CD14-positive monocyte (primary cell): ENCODE results near the gene FRS2. TPM values are rescaled to one million over a fixed set of nuclear protein-coding genes. Genes with fewer than 3 reads are reported as not detected.

Experiments used
- DNase-seq, 3 donors: peaks; one replicate each; pipeline ENCODE4 v3.0.0-alpha.2; 2011 to 2022
- H2AFZ ChIP-seq: 2 replicates; pipeline ENCODE4 v1.6.0; 2012; ENCODE audit warnings: mild to moderate bottlenecking, low read depth, low read length, inconsistent platforms; ENCODE audit not compliant: insufficient read depth, poor library complexity, severe bottlenecking
- H3K27ac ChIP-seq, 2 donors: 1 replicate in 1 of 2; 2 replicates in 1 of 2; pipeline ENCODE4 v1.5.1; 2012 to 2013; ENCODE audit warnings: low read length in 2 of 2, control low read depth in 1 of 2, inconsistent platforms in 1 of 2, low read depth in 1 of 2, mild to moderate bottlenecking in 1 of 2
- H3K27me3 ChIP-seq, 2 donors: one replicate each; pipeline versions ENCODE4 v1.6.0 to v1.6.1; 2011 to 2013; ENCODE audit warnings: low read length in 2 of 2; ENCODE audit not compliant: control insufficient read depth in 2 of 2, insufficient read depth in 2 of 2
- H3K36me3 ChIP-seq, 2 donors: replicated peaks in 1 of 2; 1 replicate in 1 of 2; 2 replicates in 1 of 2; pipeline versions ENCODE4 v1.5.1 to v1.6.1; 2012 to 2013; ENCODE audit warnings: low read length in 2 of 2, control low read depth in 1 of 2, inconsistent platforms in 1 of 2, mild to moderate bottlenecking in 1 of 2; ENCODE audit not compliant: insufficient read depth in 2 of 2, control insufficient read depth in 1 of 2
- H3K4me1 ChIP-seq, 2 donors: 1 replicate in 1 of 2; 2 replicates in 1 of 2; pipeline versions ENCODE4 v1.5.1 to v1.6.1; 2012 to 2013; ENCODE audit warnings: low read length in 2 of 2, control low read depth in 1 of 2, inconsistent platforms in 1 of 2, mild to moderate bottlenecking in 1 of 2, moderate library complexity in 1 of 2; ENCODE audit not compliant: insufficient read depth in 2 of 2, control insufficient read depth in 1 of 2
- H3K4me2 ChIP-seq: replicated peaks from 2 replicates; pipeline ENCODE3; 2012; ENCODE audit warnings: low read length, moderate library complexity, mild to moderate bottlenecking; ENCODE audit not compliant: poor library complexity, severe bottlenecking; ENCODE audit errors: extremely low read depth
- H3K4me3 ChIP-seq, 3 experiments: fragments of 200-600 bp in 1 of 3; sonication (generic) in 1 of 3; replicated peaks in 1 of 3; 1 replicate in 2 of 3; 2 replicates in 1 of 3; pipeline ENCODE4 v1.5.1; 2011 to 2013; ENCODE audit warnings: low read length in 3 of 3, mild to moderate bottlenecking in 3 of 3, control low read depth in 2 of 3, low read depth in 2 of 3, inconsistent platforms in 1 of 3, moderate library complexity in 1 of 3
- H3K79me2 ChIP-seq: 2 replicates; pipeline ENCODE4 v1.6.0; 2012; ENCODE audit warnings: mild to moderate bottlenecking, control low read depth, inconsistent platforms, low read length, moderate library complexity; ENCODE audit not compliant: insufficient read depth
- H3K9ac ChIP-seq: 2 replicates; pipeline ENCODE4 v1.6.0; 2017; ENCODE audit warnings: low read length, mild to moderate bottlenecking; ENCODE audit not compliant: insufficient read depth, poor library complexity, severe bottlenecking
- H3K9me3 ChIP-seq, 2 donors: replicated peaks in 1 of 2; 1 replicate in 1 of 2; 2 replicates in 1 of 2; pipeline versions ENCODE4 v1.5.1 to v1.6.1; 2012 to 2013; ENCODE audit warnings: low read length in 2 of 2, control low read depth in 1 of 2; ENCODE audit not compliant: control insufficient read depth in 1 of 2, insufficient read depth in 1 of 2
- H4K20me1 ChIP-seq: 2 replicates; pipeline ENCODE4 v1.6.0; 2012; ENCODE audit warnings: mild to moderate bottlenecking, low read length, control low read depth, moderate library complexity; ENCODE audit not compliant: insufficient read depth
- H3K27ac Mint-ChIP-seq, 7 donors: one replicate each; pipeline ENCODE4 v1.8.0; 2020; ENCODE audit warnings: mild to moderate bottlenecking in 7 of 7, mixed read lengths in 7 of 7, moderate library complexity in 6 of 7, inconsistent platforms in 2 of 7
- H3K27me3 Mint-ChIP-seq, 3 donors: one replicate each; pipeline ENCODE4 v1.8.0; 2021 to 2022; ENCODE audit warnings: low read depth in 3 of 3, mild to moderate bottlenecking in 3 of 3, mixed read lengths in 3 of 3, moderate library complexity in 3 of 3, inconsistent platforms in 1 of 3
- H3K36me3 Mint-ChIP-seq, 2 donors: one replicate each; pipeline ENCODE4 v1.8.0; 2020; ENCODE audit warnings: mixed read lengths in 2 of 2, inconsistent platforms in 1 of 2, mild to moderate bottlenecking in 1 of 2
- H3K4me1 Mint-ChIP-seq: one replicate; pipeline ENCODE4 v1.8.0; 2020; ENCODE audit warnings: mild to moderate bottlenecking, mixed read lengths
- H3K4me3 Mint-ChIP-seq, 2 donors: one replicate each; pipeline ENCODE4 v1.8.0; 2020; ENCODE audit warnings: mild to moderate bottlenecking in 2 of 2, mixed read lengths in 2 of 2, moderate library complexity in 1 of 2
- H3K9me3 Mint-ChIP-seq, 7 donors: one replicate each; pipeline ENCODE4 v1.8.0; 2020 to 2022; ENCODE audit warnings: mixed read lengths in 7 of 7, mild to moderate bottlenecking in 6 of 7, moderate library complexity in 6 of 7, inconsistent platforms in 2 of 7
- WGBS: methylation state at CpG from one replicate; pipeline ENCODE4 v1.1.5; 2013; ENCODE audit warnings: missing lambda C conversion rate; ENCODE audit not compliant: insufficient coverage; 5-methylcytosine and 5-hydroxymethylcytosine counted together
- intact Hi-C, 2 donors: fragments of 100-400 bp; cut with micrococcal nuclease; formaldehyde crosslinking; loops; one replicate each; pipeline versions ENCODE4 v1.15.0 to v1.15.1; 2023
- polyA plus RNA-seq, 3 donors: library from polyadenylated mRNA; depleted of rRNA in 1 of 3; unstranded in 2 of 3; stranded (reverse) in 1 of 3; fragments of 300-500 nt in 2 of 3; fragments of >200 nt in 1 of 3; fragmentation: Illumina TruSeq in 2 of 3; gene quantifications; 1 replicate in 2 of 3; 2 replicates in 1 of 3; pipeline ENCODE4 v1.2.3, GENCODE V29; 2012 to 2021
- TF ChIP-seq, protein P1 (sequence below): fragments of 200-600 bp; IDR thresholded peaks from one replicate; pipeline ENCODE4 v1.8.0; 2022; ENCODE audit warnings: antibody characterized with exemption, mild to moderate bottlenecking

The FRS2 gene
- polyA plus RNA-seq, 3 donors: 6.8 to 13.6 (median 13.0) TPM

GRCh38 chr12:69473262-69473661 lies 3.1 kb downstream of the FRS2 start:
- Mint-ChIP-seq H3K4me3 (no peak overlapping the region), H3K27me3 (no peaks in the 10 kb centered on the region), H3K36me3 (peaks cover 12% of the 10 kb centered on the region in 2 donors), H3K9me3 (peaks cover 0 to 6% (median 0%) of the 10 kb centered on the region in 7 donors), H3K4me1 (peaks cover 43% of the 10 kb centered on the region), H3K27ac (peak overlapping the region in 1 of 7 donors; percentile 54)
- no peaks in the 10 kb centered on the region for H3K9me3 ChIP-seq
- no peak for DNase-seq
- peaks cover 15 to 25% of the 10 kb centered on the region in 2 donors for H3K4me1 ChIP-seq
- H3K4me2 ChIP-seq: no peak overlapping the region
- no peak overlapping the region for H3K9ac ChIP-seq
- H3K36me3 ChIP-seq: no peaks in the 10 kb centered on the region
- TF ChIP-seq, protein P1, sequence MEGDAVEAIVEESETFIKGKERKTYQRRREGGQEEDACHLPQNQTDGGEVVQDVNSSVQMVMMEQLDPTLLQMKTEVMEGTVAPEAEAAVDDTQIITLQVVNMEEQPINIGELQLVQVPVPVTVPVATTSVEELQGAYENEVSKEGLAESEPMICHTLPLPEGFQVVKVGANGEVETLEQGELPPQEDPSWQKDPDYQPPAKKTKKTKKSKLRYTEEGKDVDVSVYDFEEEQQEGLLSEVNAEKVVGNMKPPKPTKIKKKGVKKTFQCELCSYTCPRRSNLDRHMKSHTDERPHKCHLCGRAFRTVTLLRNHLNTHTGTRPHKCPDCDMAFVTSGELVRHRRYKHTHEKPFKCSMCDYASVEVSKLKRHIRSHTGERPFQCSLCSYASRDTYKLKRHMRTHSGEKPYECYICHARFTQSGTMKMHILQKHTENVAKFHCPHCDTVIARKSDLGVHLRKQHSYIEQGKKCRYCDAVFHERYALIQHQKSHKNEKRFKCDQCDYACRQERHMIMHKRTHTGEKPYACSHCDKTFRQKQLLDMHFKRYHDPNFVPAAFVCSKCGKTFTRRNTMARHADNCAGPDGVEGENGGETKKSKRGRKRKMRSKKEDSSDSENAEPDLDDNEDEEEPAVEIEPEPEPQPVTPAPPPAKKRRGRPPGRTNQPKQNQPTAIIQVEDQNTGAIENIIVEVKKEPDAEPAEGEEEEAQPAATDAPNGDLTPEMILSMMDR: no peak
- no peak overlapping the region for H2AFZ ChIP-seq
- peaks cover 77% of the 10 kb centered on the region for H3K79me2 ChIP-seq
- intact Hi-C loops: no loop called here
- no peak overlapping the region for H3K27ac ChIP-seq
- H4K20me1 ChIP-seq: peaks cover 59% of the 10 kb centered on the region
- H3K27me3 ChIP-seq: no peaks in the 10 kb centered on the region
- H3K4me3 ChIP-seq: no peak overlapping the region
- WGBS: 96% methylated on average over 2 of the region's 2 CpGs

- H3K9me3 Mint-ChIP-seq: peaks cover 0 to 6% (median 0%) of the 10 kb centered on the region in 7 donors
- peaks cover 12% of the 10 kb centered on the region in 2 donors for H3K36me3 Mint-ChIP-seq
- Histone ChIP-seq H4K20me1 (peaks cover 70% of the 10 kb centered on the region), H3K9me3 (no peaks in the 10 kb centered on the region), H3K79me2 (peaks cover 89% of the 10 kb centered on the region), H3K9ac (no peak overlapping the region), H3K27me3 (no peaks in the 10 kb centered on the region), H3K4me1 (peaks cover 15 to 24% of the 10 kb centered on the region in 2 donors), H3K27ac (no peak overlapping the region), H3K4me2 (no peak overlapping the region), H3K4me3 (no peak overlapping the region), H2AFZ (no peak overlapping the region), H3K36me3 (no peaks in the 10 kb centered on the region)
- DNase-seq: no peak
- TF ChIP-seq, protein P1: no peak
- intact Hi-C loops: no loop called here
- no CpG with 5 or more reads among the region's 2 CpGs for WGBS
- H3K4me1 Mint-ChIP-seq: peaks cover 42% of the 10 kb centered on the region
- H3K4me3 Mint-ChIP-seq: no peak overlapping the region
- no peaks in the 10 kb centered on the region for H3K27me3 Mint-ChIP-seq
- no peak overlapping the region for H3K27ac Mint-ChIP-seq
These were observed 4.3 kb downstream of the FRS2 start for GRCh38 chr12:69474456-69474855.
